KMS-11 (cell line): Measurements from ENCODE around the gene CACNA1A.

ENCODE experiments used
- H2AFZ ChIP-seq: fragments of 200-600 bp; sonication (generic); 2 replicates; pipeline ENCODE4 v1.6.1; 2016; ENCODE audit warnings: antibody characterized with exemption, mixed run types, low read depth
- H3K27ac ChIP-seq: fragments of 200-600 bp; sonication (generic); 2 replicates; pipeline ENCODE4 v1.6.1; 2016; ENCODE audit warnings: mild to moderate bottlenecking, mixed run types
- H3K27me3 ChIP-seq: fragments of 200-600 bp; sonication (generic); 2 replicates; pipeline ENCODE4 v1.6.1; 2017; ENCODE audit warnings: mild to moderate bottlenecking, low read depth, mixed run types, moderate library complexity; ENCODE audit not compliant: insufficient read depth
- H3K36me3 ChIP-seq: fragments of 200-600 bp; sonication (generic); 2 replicates; pipeline ENCODE4 v1.6.1; 2017; ENCODE audit warnings: mild to moderate bottlenecking, mixed run types; ENCODE audit not compliant: insufficient read depth
- H3K4me1 ChIP-seq: fragments of 200-600 bp; sonication (generic); 2 replicates; pipeline ENCODE4 v1.6.1; 2016; ENCODE audit warnings: mild to moderate bottlenecking, low read depth, mixed run types; ENCODE audit not compliant: poor library complexity, severe bottlenecking
- H3K4me2 ChIP-seq: fragments of 200-600 bp; sonication (generic); 2 replicates; pipeline ENCODE4 v1.7.0; 2016; ENCODE audit warnings: mild to moderate bottlenecking, mixed run types
- H3K4me3 ChIP-seq: fragments of 200-600 bp; sonication (generic); IDR thresholded peaks from 2 replicates; pipeline ENCODE4 v1.6.1; 2017; ENCODE audit warnings: low read depth, low read length, mixed read lengths; ENCODE audit not compliant: insufficient read depth
- H3K79me2 ChIP-seq: fragments of 200-600 bp; sonication (generic); 2 replicates; pipeline ENCODE4 v1.6.1; 2016; ENCODE audit warnings: low read depth, mixed run types; ENCODE audit not compliant: insufficient read depth
- H3K9ac ChIP-seq: fragments of 200-600 bp; sonication (generic); 2 replicates; pipeline ENCODE4 v1.6.1; 2016; ENCODE audit warnings: mild to moderate bottlenecking, mixed run types
- H4K20me1 ChIP-seq: fragments of 200-600 bp; sonication (generic); 2 replicates; pipeline ENCODE4 v1.6.1; 2016; ENCODE audit warnings: mild to moderate bottlenecking, mixed run types; ENCODE audit not compliant: insufficient read depth
- TF ChIP-seq, protein P1 (sequence below): fragments of 200-600 bp; sonication (generic); conservative IDR thresholded peaks from 2 replicates; pipeline ENCODE4 v1.6.1; 2017; ENCODE audit warnings: low read depth, mild to moderate bottlenecking, antibody characterized with exemption, low read length, moderate library complexity, mixed read lengths

The CACNA1A gene

DNA sequence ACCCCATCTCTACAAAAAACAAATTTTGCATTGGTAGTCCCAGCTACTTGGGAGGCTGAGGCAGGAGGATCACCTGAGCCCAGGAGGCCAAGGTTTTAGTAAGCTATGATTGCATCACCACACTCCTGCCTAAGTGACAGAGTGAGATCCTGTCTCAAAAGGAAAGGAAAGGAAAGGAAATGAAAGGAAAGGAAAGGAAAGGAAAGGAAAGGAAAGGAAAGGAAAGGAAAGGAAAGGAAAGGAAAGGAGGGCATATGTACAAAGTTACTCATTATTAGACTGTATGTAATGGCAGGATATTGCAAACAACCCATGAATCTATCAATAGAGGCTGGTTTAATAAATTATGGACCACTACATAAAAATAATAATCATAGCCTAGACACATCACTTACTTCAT is 40.8 kb upstream of the CACNA1A start:
- Histone ChIP-seq H3K27me3 (peaks cover 5% of the 10 kb centered on the region; the same call in 1 of the 2 replicates), H3K4me3 (no peak overlapping the region), H3K27ac (no peak overlapping the region), H3K4me2 (no peak overlapping the region), H3K79me2 (no peaks in the 10 kb centered on the region), H3K9ac (no peak overlapping the region), H3K36me3 (no peaks in the 10 kb centered on the region), H4K20me1 (no peaks in the 10 kb centered on the region), H2AFZ (no peak overlapping the region), H3K4me1 (no peaks in the 10 kb centered on the region)
- TF ChIP-seq, protein P1, sequence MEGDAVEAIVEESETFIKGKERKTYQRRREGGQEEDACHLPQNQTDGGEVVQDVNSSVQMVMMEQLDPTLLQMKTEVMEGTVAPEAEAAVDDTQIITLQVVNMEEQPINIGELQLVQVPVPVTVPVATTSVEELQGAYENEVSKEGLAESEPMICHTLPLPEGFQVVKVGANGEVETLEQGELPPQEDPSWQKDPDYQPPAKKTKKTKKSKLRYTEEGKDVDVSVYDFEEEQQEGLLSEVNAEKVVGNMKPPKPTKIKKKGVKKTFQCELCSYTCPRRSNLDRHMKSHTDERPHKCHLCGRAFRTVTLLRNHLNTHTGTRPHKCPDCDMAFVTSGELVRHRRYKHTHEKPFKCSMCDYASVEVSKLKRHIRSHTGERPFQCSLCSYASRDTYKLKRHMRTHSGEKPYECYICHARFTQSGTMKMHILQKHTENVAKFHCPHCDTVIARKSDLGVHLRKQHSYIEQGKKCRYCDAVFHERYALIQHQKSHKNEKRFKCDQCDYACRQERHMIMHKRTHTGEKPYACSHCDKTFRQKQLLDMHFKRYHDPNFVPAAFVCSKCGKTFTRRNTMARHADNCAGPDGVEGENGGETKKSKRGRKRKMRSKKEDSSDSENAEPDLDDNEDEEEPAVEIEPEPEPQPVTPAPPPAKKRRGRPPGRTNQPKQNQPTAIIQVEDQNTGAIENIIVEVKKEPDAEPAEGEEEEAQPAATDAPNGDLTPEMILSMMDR, result no peak

DNA sequence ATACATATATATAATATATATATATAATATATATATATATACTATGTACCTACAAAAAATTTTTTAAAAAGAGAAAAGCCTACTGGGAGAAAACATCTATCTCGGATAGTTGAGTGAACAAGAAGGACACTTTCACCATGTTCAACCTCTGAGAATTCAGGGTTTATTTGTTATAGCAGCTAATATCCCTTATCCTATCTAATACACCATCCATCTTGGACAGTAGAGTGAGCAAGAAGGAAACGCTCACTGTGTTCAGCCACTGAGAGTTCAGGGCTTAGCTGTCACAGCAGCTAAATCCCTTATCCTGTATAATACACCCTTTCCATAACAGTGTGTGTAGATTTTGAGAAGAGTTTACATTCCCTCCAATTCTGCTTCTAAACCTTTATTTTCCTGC is 38.1 kb upstream of the CACNA1A start:
- no peaks in the 10 kb centered on the region for H3K36me3 ChIP-seq
- no peak overlapping the region for H3K9ac ChIP-seq
- H3K4me3 ChIP-seq, result no peak overlapping the region
- H3K79me2 ChIP-seq, result no peaks in the 10 kb centered on the region
- H3K4me1 ChIP-seq, result no peaks in the 10 kb centered on the region
- H2AFZ ChIP-seq, result no peak overlapping the region
- H3K27ac ChIP-seq, result no peak overlapping the region
- H3K27me3 ChIP-seq, result no peaks in the 10 kb centered on the region; the same call in 1 of the 2 replicates
- H3K4me2 ChIP-seq, result no peak overlapping the region
- TF ChIP-seq, protein P1, result no peak
- H4K20me1 ChIP-seq, result no peaks in the 10 kb centered on the region

DNA sequence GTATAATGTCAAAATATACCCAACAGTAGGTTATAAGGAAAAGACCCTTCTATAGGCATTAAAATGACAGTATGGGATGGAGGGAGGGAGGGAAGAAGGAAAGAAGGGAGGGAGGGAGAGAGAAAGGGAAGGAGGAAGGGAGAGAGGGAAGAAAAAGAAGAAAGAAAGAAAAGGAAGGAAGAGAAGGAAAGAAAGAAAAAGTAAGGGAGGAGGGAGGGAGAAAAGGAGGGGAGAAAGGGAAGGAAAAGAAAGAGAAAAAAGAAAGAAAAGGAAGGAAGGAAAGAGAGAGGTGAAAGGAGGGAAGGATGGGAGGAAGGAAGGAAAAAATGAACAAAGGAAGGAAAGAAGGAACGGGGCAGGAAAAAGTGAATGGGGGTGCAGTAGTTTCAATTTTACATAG is 35.3 kb upstream of the CACNA1A start:
- TF ChIP-seq, protein P1, result no peak
- H3K27ac ChIP-seq, result no peak overlapping the region
- H3K79me2 ChIP-seq, result no peaks in the 10 kb centered on the region
- no peaks in the 10 kb centered on the region for H4K20me1 ChIP-seq
- no peaks in the 10 kb centered on the region for H3K4me1 ChIP-seq
- H2AFZ ChIP-seq, result no peak overlapping the region
- H3K4me3 ChIP-seq, result no peak overlapping the region
- no peaks in the 10 kb centered on the region for H3K36me3 ChIP-seq
- no peak overlapping the region for H3K9ac ChIP-seq
- H3K4me2 ChIP-seq, result no peak overlapping the region
- H3K27me3 ChIP-seq, result no peaks in the 10 kb centered on the region; the same call in 1 of the 2 replicates

DNA sequence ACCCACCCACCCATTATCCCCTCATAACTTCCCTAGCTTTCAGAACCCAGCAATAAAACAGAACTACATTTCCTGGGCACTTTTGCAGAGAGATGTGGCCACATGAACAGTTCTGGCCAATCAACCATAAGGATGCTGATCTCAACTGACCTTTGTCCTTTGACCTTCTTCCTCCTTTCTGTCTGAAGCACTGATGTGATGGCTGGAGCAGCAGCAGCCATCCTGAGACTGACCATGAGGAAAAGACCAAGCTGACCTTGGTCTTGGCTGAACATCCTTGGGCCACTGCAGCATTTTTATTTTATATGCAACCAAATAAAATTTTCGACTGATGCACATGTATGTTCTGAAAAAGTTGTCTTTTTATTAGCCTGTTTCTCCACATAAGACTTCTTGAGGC is 33.1 kb upstream of the CACNA1A start:
- no peak overlapping the region for H2AFZ ChIP-seq
- no peaks in the 10 kb centered on the region for H3K36me3 ChIP-seq
- TF ChIP-seq, protein P1, result no peak
- no peaks in the 10 kb centered on the region; the same call in 1 of the 2 replicates for H3K27me3 ChIP-seq
- H3K79me2 ChIP-seq, result no peaks in the 10 kb centered on the region
- H3K27ac ChIP-seq, result no peak overlapping the region
- no peak overlapping the region for H3K4me2 ChIP-seq
- H4K20me1 ChIP-seq, result no peaks in the 10 kb centered on the region
- H3K4me3 ChIP-seq, result no peak overlapping the region
- H3K4me1 ChIP-seq, result no peaks in the 10 kb centered on the region
- H3K9ac ChIP-seq, result no peak overlapping the region
